ENCODE data around the gene SRP68. TPM values are rescaled to one million over a fixed set of nuclear protein-coding genes. Genes with fewer than 3 reads are reported as not detected.

SRP68 gene
- total and polyA plus RNA-seq, 2 of the 8 experiments (the other 6 are each of a cell fraction or from before 2014, with no cell fraction given), result 57.7 to 83.5 TPM

DNA sequence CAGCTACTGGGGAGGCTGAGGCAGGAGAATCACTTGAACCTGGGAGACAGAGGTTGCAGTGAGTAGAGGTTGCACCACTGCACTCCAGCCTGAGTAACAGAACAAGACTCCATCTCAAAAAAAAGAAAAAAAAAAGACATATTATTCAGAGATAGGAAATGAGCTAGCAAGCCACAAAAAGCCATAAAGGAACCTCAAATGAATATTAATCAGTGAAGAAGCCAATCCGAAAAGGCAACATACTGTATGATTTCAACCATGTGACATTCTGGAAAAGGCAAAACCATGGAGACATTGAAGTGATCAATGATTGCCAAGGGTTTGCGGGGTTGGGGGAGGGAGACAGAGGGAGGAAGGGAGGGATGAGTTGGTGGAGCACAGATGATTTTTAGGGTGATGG is 39.6 kb upstream of the SRP68 start:
- Histone ChIP-seq H4K8ac (ENCODE audit: extremely low read depth, insufficient read depth, low read length) (no peak overlapping the region), H3K4me2 (ENCODE audit: insufficient read depth in 1 of 2, low read depth in 2 of 2, low read length in 2 of 2) (no peak overlapping the region), H4K20me1 (replicated peaks in 1 of 2; ENCODE audit: control insufficient read depth in 1 of 2, insufficient read depth in 2 of 2, low read length in 2 of 2) (no peaks in the 10 kb centered on the region), H3K9ac (replicated peaks in 1 of 4; ENCODE audit: extremely low read depth in 1 of 4, low read depth in 3 of 4, low read length in 3 of 4) (no peak overlapping the region), H3K4me3 (ENCODE audit: extremely low read depth in 1 of 4, insufficient read depth in 2 of 4, low read depth in 3 of 4, low read length in 4 of 4) (no peak overlapping the region), H4K91ac (replicated peaks; ENCODE audit: insufficient read length, low read length) (no peak overlapping the region), H4K5ac (ENCODE audit: insufficient read length, low read depth, low read length) (no peak overlapping the region), H3K18ac (ENCODE audit: extremely low read depth, low read length) (no peak overlapping the region), H3K27ac (ENCODE audit: low read depth, low read length) (no peak overlapping the region), H3K23ac (ENCODE audit: insufficient read length) (no peak overlapping the region), H2BK120ac (replicated peaks; ENCODE audit: low read depth, low read length) (no peak overlapping the region), H3K27me3 (replicated peaks in 1 of 4; ENCODE audit: control insufficient read depth in 3 of 4, extremely low read depth in 1 of 4, insufficient read depth in 3 of 4, low read length in 3 of 4) (no peaks in the 10 kb centered on the region), H2BK15ac (ENCODE audit: low read length) (no peak overlapping the region), H3K4me1 (replicated peaks in 1 of 4; ENCODE audit: control insufficient read depth in 3 of 4, insufficient read depth in 4 of 4, low read length in 3 of 4) (no peaks in the 10 kb centered on the region), H3K79me1 (ENCODE audit: low read depth, low read length) (no peaks in the 10 kb centered on the region), H3K14ac (ENCODE audit: insufficient read length) (no peak overlapping the region), H2BK5ac (ENCODE audit: low read depth, low read length) (no peak overlapping the region), H3K36me3 (ENCODE audit: control insufficient read depth in 2 of 4, insufficient read depth in 4 of 4, low read length in 3 of 4) (no peaks in the 10 kb centered on the region), H2BK12ac (ENCODE audit: low read depth, low read length) (no peak overlapping the region), H2AFZ (ENCODE audit: low read length) (no peak overlapping the region), H3K23me2 (ENCODE audit: low read depth, low read length) (peaks cover 2% of the 10 kb centered on the region; the same call in 1 of the 2 replicates), H3K79me2 (ENCODE audit: control insufficient read depth in 1 of 2, insufficient read depth in 2 of 2, low read length in 2 of 2) (no peaks in the 10 kb centered on the region), H2AK5ac (ENCODE audit: low read depth, low read length) (no peak overlapping the region), H3K56ac (replicated peaks; ENCODE audit: insufficient read length, low read depth, low read length) (no peak overlapping the region), H3K9me3 (ENCODE audit: insufficient read depth in 2 of 2, low read depth in 1 of 2, low read length in 1 of 2) (no peaks in the 10 kb centered on the region), H3K4ac (replicated peaks; ENCODE audit: insufficient read length, low read depth, low read length) (no peak overlapping the region), H2BK20ac (ENCODE audit: low read length) (no peak overlapping the region)
- POLR2A ChIA-PET (ENCODE audit: partially characterized antibody), result no interaction called here
- WGBS, 2 experiments (ENCODE audit: extremely low coverage in 1 of 2, insufficient coverage in 1 of 2, insufficient read length in 1 of 2, insufficient replicate concordance in 2 of 2, low coverage in 1 of 2, low lambda C conversion rate in 2 of 2, missing lambda C conversion rate in 1 of 2), result 92% methylated on average over 2 of the region's 2 CpGs; no CpG with 5 or more reads in 1 of the 2 experiments
- DNase-seq (ENCODE audit: low read depth in 1 of 2, low spot score in 2 of 2), result no peak
- no peak for FAIRE-seq
- CTCF ChIA-PET (ENCODE audit: partially characterized antibody), result interaction anchor here (0.6 to 41.5 kb wide), 7 partner anchors 11 to 168 kb away, joined by 3 to 778 read pairs (median 4); partner anchors contain the start of gene FOXJ1
- TF ChIP-seq, protein P1, sequence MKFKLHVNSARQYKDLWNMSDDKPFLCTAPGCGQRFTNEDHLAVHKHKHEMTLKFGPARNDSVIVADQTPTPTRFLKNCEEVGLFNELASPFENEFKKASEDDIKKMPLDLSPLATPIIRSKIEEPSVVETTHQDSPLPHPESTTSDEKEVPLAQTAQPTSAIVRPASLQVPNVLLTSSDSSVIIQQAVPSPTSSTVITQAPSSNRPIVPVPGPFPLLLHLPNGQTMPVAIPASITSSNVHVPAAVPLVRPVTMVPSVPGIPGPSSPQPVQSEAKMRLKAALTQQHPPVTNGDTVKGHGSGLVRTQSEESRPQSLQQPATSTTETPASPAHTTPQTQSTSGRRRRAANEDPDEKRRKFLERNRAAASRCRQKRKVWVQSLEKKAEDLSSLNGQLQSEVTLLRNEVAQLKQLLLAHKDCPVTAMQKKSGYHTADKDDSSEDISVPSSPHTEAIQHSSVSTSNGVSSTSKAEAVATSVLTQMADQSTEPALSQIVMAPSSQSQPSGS (IDR thresholded peaks at IDR 0.05; ENCODE audit: low read length), result no peak
- TF ChIP-seq RBBP5 (IDR thresholded peaks at IDR 0.05; ENCODE audit: borderline replicate concordance, low read depth, low read length) (no peak), PHF8 (conservative IDR thresholded peaks at IDR 0.05; ENCODE audit: low read depth, low read length) (no peak), EP300 (IDR thresholded peaks at IDR 0.05; ENCODE audit: borderline replicate concordance in 1 of 2, low read depth in 2 of 2, low read length in 2 of 2) (no peak), TBP (IDR thresholded peaks at IDR 0.05; ENCODE audit: low read depth, low read length) (no peak), EGR1 (IDR thresholded peaks at IDR 0.05; ENCODE audit: borderline replicate concordance, low read depth, low read length) (no peak), JUND (IDR thresholded peaks at IDR 0.05; ENCODE audit: low read length) (no peak), HDAC6 (IDR thresholded peaks at IDR 0.05; ENCODE audit: low read depth, low read length) (no peak), TAF7 (optimal IDR thresholded peaks at IDR 0.05; ENCODE audit: borderline replicate concordance, low read depth, low read length) (no peak), CBX8 (IDR thresholded peaks at IDR 0.05; ENCODE audit: borderline replicate concordance, low read depth, low read length) (no peak)
- TF ChIP-seq, protein P2, sequence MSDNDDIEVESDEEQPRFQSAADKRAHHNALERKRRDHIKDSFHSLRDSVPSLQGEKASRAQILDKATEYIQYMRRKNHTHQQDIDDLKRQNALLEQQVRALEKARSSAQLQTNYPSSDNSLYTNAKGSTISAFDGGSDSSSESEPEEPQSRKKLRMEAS (IDR thresholded peaks at IDR 0.05), result no peak

Measured in H1 (cell line).